Left ventricle myocardium inferior (tissue), 1 donor: ENCODE data around the gene CTSC. TPM values are rescaled to one million over a fixed set of nuclear protein-coding genes. Genes with fewer than 3 reads are reported as not detected.
"Not testable (repeated sequence)": the region's sequence is repeated elsewhere in the genome, so short reads cannot be mapped to it uniquely, and the experiment has no call there.

ENCODE experiments used
- DNase-seq: peaks from one replicate; pipeline ENCODE4 v3.0.0-alpha.2; 2020
- H3K27ac ChIP-seq: fragments of 200-600 bp; replicated peaks from 2 replicates; pipeline ENCODE4 v1.8.0; 2021
- H3K27me3 ChIP-seq: fragments of 200-600 bp; 2 replicates; pipeline ENCODE4 v1.8.0; 2021; ENCODE audit warnings: low read depth
- H3K36me3 ChIP-seq: fragments of 200-600 bp; 2 replicates; pipeline ENCODE4 v1.8.0; 2021
- H3K4me1 ChIP-seq: fragments of 200-600 bp; 2 replicates; pipeline ENCODE4 v1.8.0; 2021
- H3K4me3 ChIP-seq: fragments of 200-600 bp; 2 replicates; pipeline ENCODE4 v1.8.0; 2021; ENCODE audit warnings: mild to moderate bottlenecking, moderate library complexity
- H3K9me3 ChIP-seq: fragments of 200-600 bp; replicated peaks from 2 replicates; pipeline ENCODE4 v1.8.0; 2021
- CTCF ChIP-seq: fragments of 200-600 bp; IDR thresholded peaks from 2 replicates; pipeline ENCODE4 v1.8.0; 2021; ENCODE audit warnings: antibody characterized with exemption, mild to moderate bottlenecking, borderline replicate concordance
- intact Hi-C: fragments of 100-400 bp; cut with micrococcal nuclease; formaldehyde crosslinking; loops from one replicate; pipeline ENCODE4 v1.11.0; 2022
- total RNA-seq: library from RNA; stranded (reverse); fragmentation: NEBNext Ultra II Directional; extraction: Animal tissue kit (Norgen Biotek cat#: 25700); gene quantifications from one replicate; pipeline ENCODE4 v1.2.1, GENCODE V29; 2021
- donor health status: DM: no; HTN: yes; CAD: no; lungs with severe emphysema.

CTSC gene
- total RNA-seq, 1 donor from 2014 or later = 20.0 TPM

- H3K4me1 ChIP-seq = no peaks in the 10 kb centered on the region
- intact Hi-C loops = no loop called here
- TF ChIP-seq CTCF = no peak
- H3K9me3 ChIP-seq = peaks cover 2% of the 10 kb centered on the region
- no peaks in the 10 kb centered on the region for H3K36me3 ChIP-seq
- no peak overlapping the region for H3K27ac ChIP-seq
- no peak for DNase-seq
- no peaks in the 10 kb centered on the region for H3K27me3 ChIP-seq
- no peak overlapping the region for H3K4me3 ChIP-seq
Measured at GRCh38 chr11:88249706-88250105, 87.8 kb downstream of the CTSC start.

DNA sequence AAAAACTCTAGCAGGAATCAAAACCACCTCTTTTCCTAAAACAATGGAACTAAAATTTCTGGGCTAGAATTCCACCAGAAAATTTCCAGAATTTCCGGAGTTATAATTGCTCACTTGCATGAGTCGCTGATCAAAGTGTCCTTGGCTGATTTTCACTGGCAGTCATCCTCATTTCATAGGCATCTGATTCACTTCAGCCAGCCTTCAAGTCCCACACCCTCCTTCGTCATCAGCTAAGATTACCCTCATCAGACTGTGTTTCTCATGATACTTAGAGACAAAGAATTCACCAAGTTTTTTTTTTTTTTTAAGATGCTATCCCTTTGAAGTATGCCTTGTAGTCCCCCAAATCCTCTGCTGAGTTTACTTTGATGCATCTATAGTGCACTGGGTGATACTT, 90.8 kb downstream of the CTSC start:
- no peaks in the 10 kb centered on the region for H3K27me3 ChIP-seq
- H3K4me1 ChIP-seq = no peaks in the 10 kb centered on the region
- no peak overlapping the region for H3K27ac ChIP-seq
- no peaks in the 10 kb centered on the region for H3K36me3 ChIP-seq
- TF ChIP-seq CTCF = no peak
- DNase-seq = no peak
- intact Hi-C loops = no loop called here
- peaks cover 3% of the 10 kb centered on the region for H3K9me3 ChIP-seq
- H3K4me3 ChIP-seq = no peak overlapping the region

- DNase-seq, H3K36me3 ChIP-seq, H3K27me3 ChIP-seq, H3K27ac ChIP-seq, intact Hi-C loops, H3K9me3 ChIP-seq, H3K4me1 ChIP-seq, H3K4me3 ChIP-seq: not testable (repeated sequence)
Measured at GRCh38 chr11:88245576-88245975, 92.0 kb downstream of the CTSC start.

Other genes with a start within 250 kb of the CTSC start
- 0.44 TPM for gene RAB38, start 162.3 kb downstream of the CTSC start, total RNA-seq